NCI-H1417 treated with DMSO at 0.1 percent for 48 hours (cell line): Measurements from ENCODE around the gene FOCAD.

Source experiments
- DNase-seq: peaks from one replicate; lab custom pipeline; 2025; lab: John Stamatoyannopoulos, UW

FOCAD gene

DNA sequence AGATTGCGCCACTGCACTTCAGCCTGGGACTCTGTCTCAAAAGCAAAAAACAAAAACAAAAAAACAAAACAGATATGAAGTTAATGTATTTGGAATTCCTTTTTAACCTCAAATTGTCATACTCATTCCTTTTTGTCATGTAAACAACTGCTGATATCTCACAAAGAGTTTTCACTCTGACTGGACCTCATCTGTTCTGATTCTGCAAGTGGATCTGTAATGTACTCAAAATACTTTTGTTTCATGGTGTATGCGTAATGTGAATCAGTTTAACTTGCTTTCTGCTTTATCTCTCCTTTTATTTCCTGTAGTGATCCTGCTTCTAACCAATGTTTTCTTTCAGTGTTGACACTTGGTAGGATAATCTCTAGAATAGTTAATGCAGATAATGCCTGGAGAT, 106.7 kb downstream of the FOCAD start:
- no peak for DNase-seq

GRCh38 chr9:20791682-20792081, 107.6 kb downstream of the FOCAD start:
- no peak for DNase-seq

- no peak for DNase-seq
Observed at GRCh38 chr9:20804489-20805250, 120.6 kb downstream of the FOCAD start.

- DNase-seq = peak; percentile 3
Observed at GRCh38 chr9:20805766-20806165, 121.7 kb downstream of the FOCAD start.

DNA sequence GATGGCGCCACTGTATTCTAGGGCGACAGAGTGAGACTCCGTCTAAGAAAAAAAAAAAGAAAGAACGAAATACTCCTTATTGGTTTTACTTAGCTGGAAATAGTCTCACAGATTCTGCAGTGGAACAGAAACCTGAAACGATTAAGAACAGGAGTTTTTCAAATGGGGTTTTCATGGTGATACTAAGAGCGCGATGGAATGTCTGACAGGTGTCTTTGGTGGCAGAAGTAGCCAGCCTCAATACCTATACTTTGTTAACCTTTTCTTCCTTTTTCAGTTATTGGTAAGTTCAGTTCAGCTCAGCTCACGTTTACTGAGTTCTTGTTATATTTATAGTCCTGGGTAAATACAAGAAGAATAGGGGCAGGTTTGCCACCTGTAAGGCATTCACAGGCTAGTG, 123.9 kb downstream of the FOCAD start:
- no peak for DNase-seq

DNA sequence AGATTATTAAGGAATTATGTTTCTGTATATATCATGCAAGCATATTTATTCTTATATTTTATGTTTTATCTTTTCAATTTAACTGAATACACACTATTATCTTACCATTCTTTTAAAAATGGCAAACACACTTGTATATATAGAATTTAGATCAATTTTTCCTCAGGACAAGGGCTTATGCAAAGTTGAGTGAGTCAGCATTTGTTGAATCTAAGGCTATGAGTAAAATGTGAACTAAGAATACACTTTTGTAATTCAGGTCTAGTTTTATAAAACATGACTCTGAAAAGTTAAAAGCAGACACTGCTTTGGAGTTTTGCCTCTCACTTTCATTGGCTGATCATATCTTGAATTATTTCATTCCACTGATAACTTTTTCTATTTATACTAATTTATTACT, 127.8 kb downstream of the FOCAD start:
- no peak for DNase-seq

DNA sequence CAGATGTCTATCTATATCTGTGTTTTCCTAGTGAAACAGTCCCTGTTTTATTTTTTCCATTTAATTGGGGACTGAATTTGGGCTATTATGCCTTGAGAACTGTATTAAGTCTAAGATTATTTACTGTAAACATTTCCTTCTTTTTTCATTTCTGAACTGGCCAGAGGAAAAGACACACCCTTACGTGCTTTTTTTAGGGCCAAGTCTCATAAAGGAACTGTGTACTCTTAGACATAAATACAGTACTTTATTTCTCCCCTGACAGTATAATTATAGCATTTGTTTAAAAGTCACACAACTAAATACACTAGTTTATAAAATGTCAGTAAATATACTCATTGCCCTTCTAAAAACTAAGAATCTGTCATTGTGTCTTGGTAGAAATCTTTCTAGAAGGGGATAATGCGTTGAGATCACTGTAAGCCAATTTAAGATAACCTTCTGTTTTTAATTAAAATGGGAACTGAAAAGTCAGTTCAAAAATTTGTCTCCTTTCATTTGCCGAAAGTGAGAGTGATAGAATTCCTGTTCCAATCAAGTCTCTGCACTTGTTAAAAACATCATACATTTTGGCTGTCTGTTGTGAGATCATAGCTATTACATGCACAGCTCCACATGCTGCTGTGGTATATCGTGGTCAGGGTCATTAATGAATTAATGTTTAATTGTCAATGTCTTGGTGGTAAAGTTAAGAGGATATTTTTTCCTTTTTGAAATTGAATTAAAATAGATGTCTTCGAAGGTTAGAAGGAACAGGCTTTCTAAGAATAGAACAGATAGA, 132.1 kb downstream of the FOCAD start:
- no peak for DNase-seq

DNA sequence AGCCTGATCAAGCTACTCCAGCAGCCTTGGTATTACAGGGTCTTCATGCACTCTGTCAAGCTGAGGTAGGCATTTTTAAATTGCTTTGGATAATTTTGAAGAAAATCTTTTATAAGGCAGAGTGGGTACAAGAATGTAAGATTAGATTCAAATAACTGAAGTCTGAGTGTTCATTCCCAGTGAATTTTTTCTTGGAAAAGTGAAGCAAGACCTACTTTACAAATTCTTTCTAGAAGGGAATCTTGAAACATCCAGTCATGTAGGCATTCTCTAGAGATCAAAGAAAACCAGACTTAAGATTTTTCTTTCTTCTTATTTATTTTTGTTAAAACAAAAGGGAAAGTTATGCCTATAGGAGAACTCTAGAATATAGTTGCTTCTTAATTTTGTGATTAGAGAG, 139.0 kb downstream of the FOCAD start:
- DNase-seq = no peak

DNA sequence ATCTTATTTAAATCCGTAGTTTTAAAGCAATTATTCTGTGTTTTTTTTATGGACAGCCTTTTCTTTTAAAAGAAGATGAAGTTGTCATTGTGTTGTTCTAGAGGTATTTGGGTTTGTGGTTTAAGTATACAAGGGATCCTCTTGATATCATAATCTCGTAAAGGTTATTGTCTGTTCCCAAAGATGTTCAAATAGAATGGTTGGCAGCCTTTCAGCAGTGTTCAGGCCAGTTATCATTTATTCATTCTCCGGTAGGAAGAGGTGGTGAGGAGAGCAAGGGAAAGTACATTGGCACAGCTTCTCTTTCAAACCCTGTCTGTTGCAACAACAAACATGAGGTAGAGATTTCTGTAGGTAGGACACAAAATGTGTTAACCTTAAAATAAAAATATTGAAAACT, 147.0 kb downstream of the FOCAD start:
- no peak for DNase-seq

DNA sequence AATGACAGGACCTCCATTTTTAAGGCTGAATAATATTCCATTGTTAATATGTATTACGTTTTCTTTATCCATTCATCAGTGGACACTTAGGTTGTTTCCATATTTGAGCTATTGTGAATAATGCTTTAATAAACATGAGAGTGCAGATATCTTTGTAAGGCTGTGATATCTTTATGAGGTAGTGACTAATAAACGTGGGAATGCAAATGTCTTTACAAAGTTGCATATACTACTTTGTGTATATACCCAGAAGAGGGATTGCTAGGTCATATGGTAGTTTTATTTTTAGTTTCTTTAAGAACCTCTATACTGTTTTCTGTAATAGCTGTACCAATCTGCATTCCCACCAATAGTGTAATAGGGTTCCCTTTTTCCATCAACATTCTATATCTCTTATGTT, 148.7 kb downstream of the FOCAD start:
- no peak for DNase-seq

GRCh38 chr9:20835377-20836286, 151.6 kb downstream of the FOCAD start:
- no peak for DNase-seq

- DNase-seq = no peak
Observed at GRCh38 chr9:20837166-20837565, 153.1 kb downstream of the FOCAD start.

- no peak for DNase-seq
Observed at GRCh38 chr9:20838218-20838617, 154.2 kb downstream of the FOCAD start.

- no peak for DNase-seq
Observed at GRCh38 chr9:20844916-20845315, 160.9 kb downstream of the FOCAD start.

GRCh38 chr9:20848490-20848889, 164.4 kb downstream of the FOCAD start:
- DNase-seq = no peak

DNA sequence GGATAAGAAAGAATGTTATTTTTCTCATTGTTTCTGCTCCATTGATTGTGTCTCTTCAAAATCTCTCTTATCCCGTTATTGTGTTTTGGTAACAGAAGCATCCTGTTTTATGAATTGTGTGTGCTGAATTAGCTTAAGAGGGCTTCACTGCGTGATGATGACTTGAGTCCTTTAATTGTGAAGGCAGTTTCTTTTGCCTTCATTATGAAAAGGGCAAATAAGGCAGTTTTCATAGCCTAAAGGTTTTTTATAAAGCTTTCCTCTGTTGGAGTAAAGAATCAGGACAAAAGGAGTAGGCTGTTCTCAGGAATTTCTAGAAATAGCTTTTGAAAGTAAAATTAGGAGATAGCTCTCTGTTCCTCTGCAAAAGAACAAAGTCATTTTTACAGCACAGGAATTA, 169.8 kb downstream of the FOCAD start:
- no peak for DNase-seq

DNA sequence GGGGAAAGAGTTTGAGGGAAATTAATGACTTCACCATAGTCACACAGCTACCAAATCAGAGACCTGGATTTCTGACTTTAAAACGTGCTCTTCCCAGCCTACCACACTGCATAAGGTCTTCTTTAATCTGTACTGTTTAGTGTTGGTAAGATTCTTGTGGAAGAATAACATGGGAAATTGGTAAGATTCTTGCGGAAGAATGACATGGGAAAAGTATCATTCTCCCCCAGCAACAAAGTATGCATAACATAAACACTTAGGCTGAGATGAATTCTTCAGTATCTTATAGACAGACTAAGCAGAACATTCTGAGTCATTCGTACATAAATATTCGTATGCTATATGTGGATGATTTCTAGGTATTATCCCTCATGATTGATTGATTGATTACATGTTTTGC, 170.4 kb downstream of the FOCAD start:
- DNase-seq = no peak

- DNase-seq = no peak
Observed at GRCh38 chr9:20863945-20864344, 179.9 kb downstream of the FOCAD start.

- DNase-seq = no peak
Observed at GRCh38 chr9:20865347-20865746, 181.3 kb downstream of the FOCAD start.

- no peak for DNase-seq
Observed at GRCh38 chr9:20870115-20870514, 186.1 kb downstream of the FOCAD start.

- DNase-seq = no peak
Observed at GRCh38 chr9:20872340-20872977, 188.4 kb downstream of the FOCAD start.

DNA sequence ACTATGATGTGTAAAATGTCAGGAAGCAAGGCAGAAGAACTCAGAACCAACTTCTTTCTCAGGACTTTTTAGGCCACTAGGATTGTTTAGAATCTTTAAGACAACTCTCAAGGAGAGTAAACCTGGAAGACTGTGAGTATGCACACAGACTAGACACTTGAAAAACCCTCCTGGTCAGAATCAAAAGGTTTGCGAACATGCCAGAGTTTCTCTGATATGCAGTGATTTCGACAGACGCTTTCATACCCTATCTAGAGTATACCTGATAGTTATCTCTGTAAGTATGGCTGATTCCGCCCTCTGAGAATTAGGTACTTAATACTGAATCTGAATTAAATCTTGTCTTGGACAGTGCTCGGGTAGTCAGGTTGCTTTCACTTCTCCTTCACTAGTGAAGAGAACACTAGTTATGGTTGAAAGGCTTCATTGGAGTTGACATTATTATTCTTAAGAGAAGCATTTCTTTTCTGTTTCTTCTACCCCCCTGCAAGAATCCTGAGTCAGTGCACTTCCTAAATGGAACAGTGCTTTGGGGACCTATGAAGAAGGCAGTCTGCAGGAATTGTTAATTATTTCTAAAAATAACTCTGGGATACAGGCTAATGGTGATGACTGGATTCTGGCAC, 189.3 kb downstream of the FOCAD start:
- no peak for DNase-seq
